Esophagus muscularis mucosa (tissue), 4 donors: Measurements from ENCODE around the gene SIGLEC6. TPM values are rescaled to one million over a fixed set of nuclear protein-coding genes. Genes with fewer than 3 reads are reported as not detected.

Source experiments
- DNase-seq: peaks from one replicate; pipeline ENCODE4 v3.0.0-alpha.2; 2017; ENCODE audit errors: extremely low spot score
- H3K27ac ChIP-seq, 4 donors: fragments of 200-600 bp; sonication (generic); replicated peaks in 1 of 4; 1 replicate in 3 of 4; 2 replicates in 1 of 4; pipeline ENCODE4 v1.5.1; 2016 to 2019; ENCODE audit warnings: mild to moderate bottlenecking in 1 of 4
- H3K27me3 ChIP-seq, 4 donors: fragments of 200-600 bp; sonication (generic); one replicate each; pipeline versions ENCODE4 v1.5.1 to v1.6.0; 2016 to 2019
- H3K36me3 ChIP-seq, 4 donors: fragments of 200-600 bp; sonication (generic); one replicate each; pipeline ENCODE4 v1.5.1; 2016 to 2019
- H3K4me1 ChIP-seq, 4 donors: fragments of 200-600 bp; sonication (generic); one replicate each; pipeline ENCODE4 v1.5.1; 2016 to 2019
- H3K4me3 ChIP-seq, 4 donors: fragments of 200-600 bp; sonication (generic); 1 replicate in 2 of 4; 2 replicates in 2 of 4; pipeline ENCODE4 v1.5.1; 2016 to 2019; ENCODE audit warnings: mild to moderate bottlenecking in 4 of 4, moderate library complexity in 1 of 4
- H3K9me3 ChIP-seq, 4 donors: fragments of 200-600 bp; sonication (generic); 1 replicate in 3 of 4; 2 replicates in 1 of 4; pipeline ENCODE4 v1.5.1; 2016 to 2019
- CTCF ChIP-seq, 3 experiments: fragments of 200-600 bp in 2 of 3; fragments of 450-650 bp in 1 of 3; sonication (generic) in 2 of 3; IDR thresholded peaks; one replicate each; pipeline ENCODE4 v1.5.1; 2017 to 2019; ENCODE audit warnings: antibody characterized with exemption in 3 of 3, mild to moderate bottlenecking in 2 of 3, moderate library complexity in 1 of 3
- EP300 ChIP-seq: sonication (generic); formaldehyde crosslinking; IDR thresholded peaks from one replicate; pipeline ENCODE4 v1.6.1; 2017; ENCODE audit warnings: antibody characterized with exemption
- POLR2A ChIP-seq: fragments of 450-650 bp; IDR thresholded peaks from one replicate; pipeline ENCODE4 v1.6.1; 2017; ENCODE audit warnings: antibody characterized with exemption, moderate library complexity, mild to moderate bottlenecking, low read depth
- POLR2AphosphoS5 ChIP-seq, 2 donors: sonication (generic); formaldehyde crosslinking; IDR thresholded peaks; one replicate each; pipeline ENCODE4 v1.6.1; 2017; ENCODE audit warnings: antibody characterized with exemption in 2 of 2
- WGBS: methylation state at CpG from one replicate; pipeline ENCODE4 v1.1.5; 2018; 5-methylcytosine and 5-hydroxymethylcytosine counted together
- intact Hi-C: fragments of 100-400 bp; cut with DNase I; formaldehyde crosslinking; loops from one replicate; pipeline ENCODE4 v1.15.1; 2023
- total RNA-seq, 4 donors: library from RNA; depleted of rRNA; stranded (reverse); fragments of >200 nt; gene quantifications; one replicate each; pipeline versions ENCODE4 v1.1.0 to v1.2.1, GENCODE V29; 2016

Gene SIGLEC6
- total RNA-seq, 4 donors from 2014 or later: 0.58 to 6.3 (median 3.5) TPM

- H3K4me1 ChIP-seq: no peaks in the 10 kb centered on the region
- intact Hi-C loops: no loop called here
- peaks cover 0 to 70% (median 0%) of the 10 kb centered on the region in 4 donors for H3K27me3 ChIP-seq
- H3K27ac ChIP-seq: no peak overlapping the region
- TF ChIP-seq CTCF (IDR thresholded peaks at IDR 0.05) (no peak), POLR2A (no peak), EP300 (no peak), POLR2AphosphoS5 (IDR thresholded peaks at IDR 0.05) (no peak)
- H3K9me3 ChIP-seq: no peaks in the 10 kb centered on the region
- no peak for DNase-seq
- H3K4me3 ChIP-seq: no peak overlapping the region
- no peaks in the 10 kb centered on the region for H3K36me3 ChIP-seq
- WGBS: 62% methylated on average over 8 of the region's 8 CpGs
Observed at GRCh38 chr19:51549533-51550324, 18.3 kb upstream of the SIGLEC6 start.

GRCh38 chr19:51548891-51549305 is 17.4 kb upstream of the SIGLEC6 start:
- H3K36me3 ChIP-seq: no peaks in the 10 kb centered on the region
- no peaks in the 10 kb centered on the region for H3K9me3 ChIP-seq
- no peak overlapping the region for H3K27ac ChIP-seq
- H3K4me3 ChIP-seq: no peak overlapping the region
- peaks cover 0 to 71% (median 0%) of the 10 kb centered on the region in 4 donors for H3K27me3 ChIP-seq
- DNase-seq: no peak
- TF ChIP-seq POLR2A: no peak
- TF ChIP-seq EP300: no peak
- no peak for TF ChIP-seq CTCF (IDR thresholded peaks at IDR 0.05)
- TF ChIP-seq POLR2AphosphoS5 (IDR thresholded peaks at IDR 0.05): no peak
- intact Hi-C loops: no loop called here
- 60% methylated on average over 1 of the region's 4 CpGs for WGBS
- H3K4me1 ChIP-seq: no peaks in the 10 kb centered on the region

- TF ChIP-seq POLR2AphosphoS5 (IDR thresholded peaks at IDR 0.05) (no peak), EP300 (no peak), POLR2A (no peak), CTCF (IDR thresholded peaks at IDR 0.05) (no peak)
- H3K4me1 ChIP-seq: no peaks in the 10 kb centered on the region
- no peak for DNase-seq
- H3K27me3 ChIP-seq: peaks cover 0 to 72% (median 0%) of the 10 kb centered on the region in 4 donors
- no peaks in the 10 kb centered on the region for H3K9me3 ChIP-seq
- no peak overlapping the region for H3K27ac ChIP-seq
- no peaks in the 10 kb centered on the region for H3K36me3 ChIP-seq
- H3K4me3 ChIP-seq: no peak overlapping the region
- intact Hi-C loops: no loop called here
- 69% methylated on average over 5 of the region's 5 CpGs for WGBS
Observed at GRCh38 chr19:51548213-51548651, 16.8 kb upstream of the SIGLEC6 start.

GRCh38 chr19:51547397-51548212 is 16.1 kb upstream of the SIGLEC6 start:
- WGBS: 43% methylated on average over 7 of the region's 7 CpGs
- intact Hi-C loops: no loop called here
- Histone ChIP-seq H3K4me1 (no peaks in the 10 kb centered on the region), H3K27me3 (peaks cover 0 to 72% (median 0%) of the 10 kb centered on the region in 4 donors), H3K9me3 (no peaks in the 10 kb centered on the region), H3K27ac (no peak overlapping the region), H3K4me3 (no peak overlapping the region), H3K36me3 (no peaks in the 10 kb centered on the region)
- TF ChIP-seq POLR2A (no peak), EP300 (no peak), CTCF (IDR thresholded peaks at IDR 0.05) (no peak), POLR2AphosphoS5 (IDR thresholded peaks at IDR 0.05) (no peak)
- DNase-seq: no peak
